SK-N-SH (cell line): ENCODE data around the gene KIDINS220. TPM values are rescaled to one million over a fixed set of nuclear protein-coding genes. Genes with fewer than 3 reads are reported as not detected.

Experiments used
- CTCF ChIA-PET: fragments of 300-600, 350-600 bp; formaldehyde crosslinking; extraction: SDS; loops from one replicate; lab custom pipeline; 2021; lab: Yijun Ruan, JAX
- POLR2A ChIA-PET: fragments of 350-600 bp; sonication (Branson Sonifier 250); formaldehyde crosslinking; extraction: SDS; loops from one replicate; lab custom pipeline; 2020; ENCODE audit warnings: antibody characterized with exemption, inconsistent platforms; lab: Yijun Ruan, JAX
- DNase-seq: peaks from one replicate; pipeline ENCODE4 v3.0.0; 2012
- H2AFZ ChIP-seq: fragments of 200-600 bp; sonication (generic); 2 replicates; pipeline ENCODE4 v1.8.1; 2016; ENCODE audit warnings: antibody characterized with exemption, mild to moderate bottlenecking, low read depth
- H3F3A ChIP-seq: fragments of 200-600 bp; sonication (generic); replicated peaks from 2 replicates; pipeline ENCODE3; 2016; ENCODE audit warnings: antibody characterized with exemption, mild to moderate bottlenecking; ENCODE audit not compliant: insufficient read depth
- H3K27ac ChIP-seq, 2 experiments: fragments of 200-500 bp in 1 of 2; fragments of 200-600 bp in 1 of 2; sonication (Bioruptor generic) in 1 of 2; sonication (generic), shearing (Covaris generic) in 1 of 2; 2 replicates each; pipeline versions ENCODE4 v1.5.1 to v1.6.1; 2014 to 2016; ENCODE audit warnings: low read depth in 2 of 2, inconsistent platforms in 1 of 2, low read length in 1 of 2, mild to moderate bottlenecking in 1 of 2, mixed read lengths in 1 of 2
- H3K27me3 ChIP-seq: fragments of 200-600 bp; sonication (generic), shearing (Covaris generic); 2 replicates; pipeline ENCODE4 v1.6.1; 2016; ENCODE audit warnings: mixed run types; ENCODE audit not compliant: insufficient read depth
- H3K36me3 ChIP-seq, 2 experiments: fragments of 200-500 bp in 1 of 2; fragments of 200-600 bp in 1 of 2; sonication (Bioruptor generic) in 1 of 2; sonication (generic) in 1 of 2; replicated peaks in 1 of 2; 2 replicates each; pipeline versions ENCODE3 to v1.5.1; 2014 to 2016; ENCODE audit warnings: low read length in 1 of 2, mild to moderate bottlenecking in 1 of 2; ENCODE audit not compliant: insufficient read depth in 2 of 2, control insufficient read depth in 1 of 2
- H3K4me1 ChIP-seq, 2 experiments: fragments of 200-500 bp in 1 of 2; fragments of 200-600 bp in 1 of 2; sonication (Bioruptor generic) in 1 of 2; sonication (generic), shearing (Covaris generic) in 1 of 2; 2 replicates each; pipeline versions ENCODE4 v1.5.1 to v1.6.1; 2014 to 2016; ENCODE audit warnings: low read depth in 1 of 2, low read length in 1 of 2, mixed run types in 1 of 2; ENCODE audit not compliant: insufficient read depth in 2 of 2, control insufficient read depth in 1 of 2
- H3K4me2 ChIP-seq: fragments of 200-600 bp; sonication (generic), shearing (Covaris generic); 2 replicates; pipeline ENCODE4 v1.6.1; 2017; ENCODE audit warnings: mixed run types
- H3K4me3 ChIP-seq, 2 experiments: fragments of 200-500 bp in 1 of 2; fragments of 200-600 bp in 1 of 2; sonication (Bioruptor generic) in 1 of 2; sonication (generic), shearing (Covaris generic) in 1 of 2; 2 replicates each; pipeline versions ENCODE4 v1.5.1 to v1.8.1; 2014 to 2016; ENCODE audit warnings: low read depth in 2 of 2, inconsistent platforms in 1 of 2, low read length in 1 of 2, mild to moderate bottlenecking in 1 of 2, mixed read lengths in 1 of 2, moderate library complexity in 1 of 2
- H3K79me2 ChIP-seq: fragments of 200-600 bp; sonication (generic); 2 replicates; pipeline ENCODE4 v1.8.1; 2017; ENCODE audit warnings: mild to moderate bottlenecking; ENCODE audit not compliant: insufficient read depth
- H3K9ac ChIP-seq: fragments of 200-600 bp; sonication (generic); 2 replicates; pipeline ENCODE4 v1.6.1; 2017; ENCODE audit warnings: mixed run types
- H3K9me2 ChIP-seq: fragments of 200-600 bp; sonication (generic); 2 replicates; pipeline ENCODE4 v1.6.1; 2017; ENCODE audit warnings: mixed run types
- H3K9me3 ChIP-seq: fragments of 200-600 bp; sonication (generic); 2 replicates; pipeline ENCODE4 v1.6.1; 2017; ENCODE audit warnings: mixed run types, mild to moderate bottlenecking, moderate library complexity
- H4K20me1 ChIP-seq: fragments of 200-600 bp; sonication (generic); 2 replicates; pipeline ENCODE4 v1.6.1; 2017; ENCODE audit warnings: mild to moderate bottlenecking, mixed run types; ENCODE audit not compliant: insufficient read depth
- CHD2 ChIP-seq: fragments of 150-350 bp; IDR thresholded peaks from 2 replicates; pipeline ENCODE4 v1.6.1; 2018; ENCODE audit warnings: low read length; ENCODE audit not compliant: partially characterized antibody
- ELF1 ChIP-seq: IDR thresholded peaks from 2 replicates; pipeline ENCODE4 v1.4.0; 2012
- EZH2phosphoT487 ChIP-seq: fragments of 200-600 bp; sonication (generic); IDR thresholded peaks from 2 replicates; pipeline ENCODE4 v1.6.1; 2017; ENCODE audit warnings: low read depth, mixed run types, mild to moderate bottlenecking, antibody characterized with exemption, moderate library complexity, borderline replicate concordance
- FOXM1 ChIP-seq: IDR thresholded peaks from 2 replicates; pipeline ENCODE4 v1.4.0; 2012; ENCODE audit warnings: low read depth, mild to moderate bottlenecking
- JUND ChIP-seq: IDR thresholded peaks from 2 replicates; pipeline ENCODE4 v1.4.0; 2012
- MXI1 ChIP-seq: IDR thresholded peaks from 2 replicates; pipeline ENCODE4 v1.6.1; 2012; ENCODE audit warnings: mild to moderate bottlenecking, low read depth, low read length, improper control_type of control experiment
- WGBS: methylation state at CpG from one replicate; pipeline ENCODE4 v1.1.6; 2017; ENCODE audit warnings: low lambda C conversion rate; 5-methylcytosine and 5-hydroxymethylcytosine counted together
- polyA plus RNA-seq, 3 experiments: library from polyadenylated mRNA; depleted of rRNA; stranded (reverse); fragments of >200 nt; gene quantifications; 2 replicates each; pipeline ENCODE4 v1.2.3, GENCODE V29; 2012
- TF ChIP-seq, protein P1 (sequence below): IDR thresholded peaks from 2 replicates; pipeline ENCODE4 v1.6.1; 2012; ENCODE audit warnings: mild to moderate bottlenecking, low read depth, low read length, moderate library complexity
- TF ChIP-seq, protein P2 (sequence below): IDR thresholded peaks from 2 replicates; pipeline ENCODE4 v1.4.0; 2012; ENCODE audit warnings: low read depth, borderline replicate concordance
- TF ChIP-seq, protein P3 (sequence below): fragments of 150-350 bp; IDR thresholded peaks from 2 replicates; pipeline ENCODE4 v1.6.1; 2017; ENCODE audit warnings: antibody characterized with exemption, low read length, low read depth, borderline replicate concordance
- TF ChIP-seq, protein P4 (sequence below): IDR thresholded peaks from 2 replicates; pipeline ENCODE4; 2012

The KIDINS220 gene
- polyA plus RNA-seq, 1 of the 3 experiments (the other 2 are of a cell fraction) = 18.2 TPM

DNA sequence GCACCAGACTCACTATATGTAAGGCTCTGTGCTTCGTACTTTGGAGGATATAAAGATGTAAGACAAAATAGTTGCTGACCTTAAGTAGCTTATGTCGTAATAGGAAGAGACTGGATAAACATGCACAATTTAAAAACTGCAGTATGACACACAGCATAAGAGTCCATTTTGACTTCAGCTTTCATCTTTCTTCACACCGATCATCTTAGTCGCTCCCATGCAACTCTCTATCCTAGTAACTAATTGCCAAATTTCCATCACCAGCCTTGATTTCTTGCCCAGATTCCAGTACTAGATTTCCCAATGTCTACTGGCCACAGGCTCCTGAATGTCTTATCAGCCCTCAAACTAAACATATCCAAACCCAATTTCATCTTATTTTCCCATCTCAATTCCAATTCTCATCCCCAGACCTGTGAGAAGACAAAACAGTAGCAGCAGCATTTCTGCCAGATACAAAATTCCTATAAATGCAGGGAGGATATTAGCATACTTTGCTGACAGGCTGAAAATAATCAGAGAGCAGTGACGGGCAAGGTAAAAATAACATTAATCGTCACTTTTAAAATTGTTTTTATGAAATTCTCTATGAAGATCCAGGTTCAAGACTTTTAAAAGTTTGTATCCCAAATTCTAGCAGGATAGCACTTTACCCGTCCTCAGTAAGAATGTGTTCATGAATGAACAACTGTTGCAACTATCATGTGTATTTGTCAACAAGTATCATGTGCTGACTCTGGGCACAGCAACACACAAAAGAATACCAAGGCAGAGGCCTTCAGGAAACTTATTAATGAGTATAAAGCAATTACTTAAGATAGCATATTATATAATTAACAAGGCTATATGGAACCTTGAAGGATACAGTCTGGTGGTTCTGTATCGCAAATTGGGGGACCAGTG lies 42.2 kb downstream of the KIDINS220 start:
- no peak overlapping the region for H3K4me3 ChIP-seq
- TF ChIP-seq, protein P1, sequence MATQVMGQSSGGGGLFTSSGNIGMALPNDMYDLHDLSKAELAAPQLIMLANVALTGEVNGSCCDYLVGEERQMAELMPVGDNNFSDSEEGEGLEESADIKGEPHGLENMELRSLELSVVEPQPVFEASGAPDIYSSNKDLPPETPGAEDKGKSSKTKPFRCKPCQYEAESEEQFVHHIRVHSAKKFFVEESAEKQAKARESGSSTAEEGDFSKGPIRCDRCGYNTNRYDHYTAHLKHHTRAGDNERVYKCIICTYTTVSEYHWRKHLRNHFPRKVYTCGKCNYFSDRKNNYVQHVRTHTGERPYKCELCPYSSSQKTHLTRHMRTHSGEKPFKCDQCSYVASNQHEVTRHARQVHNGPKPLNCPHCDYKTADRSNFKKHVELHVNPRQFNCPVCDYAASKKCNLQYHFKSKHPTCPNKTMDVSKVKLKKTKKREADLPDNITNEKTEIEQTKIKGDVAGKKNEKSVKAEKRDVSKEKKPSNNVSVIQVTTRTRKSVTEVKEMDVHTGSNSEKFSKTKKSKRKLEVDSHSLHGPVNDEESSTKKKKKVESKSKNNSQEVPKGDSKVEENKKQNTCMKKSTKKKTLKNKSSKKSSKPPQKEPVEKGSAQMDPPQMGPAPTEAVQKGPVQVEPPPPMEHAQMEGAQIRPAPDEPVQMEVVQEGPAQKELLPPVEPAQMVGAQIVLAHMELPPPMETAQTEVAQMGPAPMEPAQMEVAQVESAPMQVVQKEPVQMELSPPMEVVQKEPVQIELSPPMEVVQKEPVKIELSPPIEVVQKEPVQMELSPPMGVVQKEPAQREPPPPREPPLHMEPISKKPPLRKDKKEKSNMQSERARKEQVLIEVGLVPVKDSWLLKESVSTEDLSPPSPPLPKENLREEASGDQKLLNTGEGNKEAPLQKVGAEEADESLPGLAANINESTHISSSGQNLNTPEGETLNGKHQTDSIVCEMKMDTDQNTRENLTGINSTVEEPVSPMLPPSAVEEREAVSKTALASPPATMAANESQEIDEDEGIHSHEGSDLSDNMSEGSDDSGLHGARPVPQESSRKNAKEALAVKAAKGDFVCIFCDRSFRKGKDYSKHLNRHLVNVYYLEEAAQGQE = no peak
- TF ChIP-seq, protein P2, sequence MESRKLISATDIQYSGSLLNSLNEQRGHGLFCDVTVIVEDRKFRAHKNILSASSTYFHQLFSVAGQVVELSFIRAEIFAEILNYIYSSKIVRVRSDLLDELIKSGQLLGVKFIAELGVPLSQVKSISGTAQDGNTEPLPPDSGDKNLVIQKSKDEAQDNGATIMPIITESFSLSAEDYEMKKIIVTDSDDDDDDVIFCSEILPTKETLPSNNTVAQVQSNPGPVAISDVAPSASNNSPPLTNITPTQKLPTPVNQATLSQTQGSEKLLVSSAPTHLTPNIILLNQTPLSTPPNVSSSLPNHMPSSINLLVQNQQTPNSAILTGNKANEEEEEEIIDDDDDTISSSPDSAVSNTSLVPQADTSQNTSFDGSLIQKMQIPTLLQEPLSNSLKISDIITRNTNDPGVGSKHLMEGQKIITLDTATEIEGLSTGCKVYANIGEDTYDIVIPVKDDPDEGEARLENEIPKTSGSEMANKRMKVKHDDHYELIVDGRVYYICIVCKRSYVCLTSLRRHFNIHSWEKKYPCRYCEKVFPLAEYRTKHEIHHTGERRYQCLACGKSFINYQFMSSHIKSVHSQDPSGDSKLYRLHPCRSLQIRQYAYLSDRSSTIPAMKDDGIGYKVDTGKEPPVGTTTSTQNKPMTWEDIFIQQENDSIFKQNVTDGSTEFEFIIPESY = no peak
- no peak for TF ChIP-seq FOXM1
- TF ChIP-seq, protein P3, sequence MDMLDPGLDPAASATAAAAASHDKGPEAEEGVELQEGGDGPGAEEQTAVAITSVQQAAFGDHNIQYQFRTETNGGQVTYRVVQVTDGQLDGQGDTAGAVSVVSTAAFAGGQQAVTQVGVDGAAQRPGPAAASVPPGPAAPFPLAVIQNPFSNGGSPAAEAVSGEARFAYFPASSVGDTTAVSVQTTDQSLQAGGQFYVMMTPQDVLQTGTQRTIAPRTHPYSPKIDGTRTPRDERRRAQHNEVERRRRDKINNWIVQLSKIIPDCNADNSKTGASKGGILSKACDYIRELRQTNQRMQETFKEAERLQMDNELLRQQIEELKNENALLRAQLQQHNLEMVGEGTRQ = no peak
- no peak for TF ChIP-seq CHD2
- TF ChIP-seq EZH2phosphoT487 = no peak
- no peak for TF ChIP-seq ELF1
- TF ChIP-seq, protein P4, sequence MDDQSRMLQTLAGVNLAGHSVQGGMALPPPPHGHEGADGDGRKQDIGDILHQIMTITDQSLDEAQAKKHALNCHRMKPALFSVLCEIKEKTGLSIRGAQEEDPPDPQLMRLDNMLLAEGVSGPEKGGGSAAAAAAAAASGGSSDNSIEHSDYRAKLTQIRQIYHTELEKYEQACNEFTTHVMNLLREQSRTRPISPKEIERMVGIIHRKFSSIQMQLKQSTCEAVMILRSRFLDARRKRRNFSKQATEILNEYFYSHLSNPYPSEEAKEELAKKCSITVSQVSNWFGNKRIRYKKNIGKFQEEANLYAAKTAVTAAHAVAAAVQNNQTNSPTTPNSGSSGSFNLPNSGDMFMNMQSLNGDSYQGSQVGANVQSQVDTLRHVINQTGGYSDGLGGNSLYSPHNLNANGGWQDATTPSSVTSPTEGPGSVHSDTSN = no peak
- no peak for TF ChIP-seq JUND
- no peak for TF ChIP-seq MXI1
- no peak overlapping the region for H3K27ac ChIP-seq
- H3K27me3 ChIP-seq = no peaks in the 10 kb centered on the region
- H3K9ac ChIP-seq = no peak overlapping the region
- no peak overlapping the region for H2AFZ ChIP-seq
- no peaks in the 10 kb centered on the region for H3K79me2 ChIP-seq
- ChIA-PET CTCF (interaction anchor here (1.1 to 1.3 kb wide), 2 partner anchors 16 to 102 kb away, joined by 3 to 4 read pairs; no protein-coding TSS in a partner anchor), POLR2A (no interaction called here)
- no peaks in the 10 kb centered on the region for H3K9me2 ChIP-seq
- no peaks in the 10 kb centered on the region for H4K20me1 ChIP-seq
- H3K9me3 ChIP-seq = no peaks in the 10 kb centered on the region
- DNase-seq = no peak
- H3K36me3 ChIP-seq = peaks cover 67 to 82% of the 10 kb centered on the region in 2 experiments
- no peak overlapping the region for H3K4me2 ChIP-seq
- WGBS = 92% methylated on average over 8 of the region's 8 CpGs
- H3K4me1 ChIP-seq = no peaks in the 10 kb centered on the region
- H3F3A ChIP-seq = no peaks in the 10 kb centered on the region
